ENCODE data around the gene LRRC40. TPM values are rescaled to one million over a fixed set of nuclear protein-coding genes. Genes with fewer than 3 reads are reported as not detected.

The LRRC40 gene
- total RNA-seq, 2 experiments from 2014 or later = 12.4 to 13.3 TPM

DNA sequence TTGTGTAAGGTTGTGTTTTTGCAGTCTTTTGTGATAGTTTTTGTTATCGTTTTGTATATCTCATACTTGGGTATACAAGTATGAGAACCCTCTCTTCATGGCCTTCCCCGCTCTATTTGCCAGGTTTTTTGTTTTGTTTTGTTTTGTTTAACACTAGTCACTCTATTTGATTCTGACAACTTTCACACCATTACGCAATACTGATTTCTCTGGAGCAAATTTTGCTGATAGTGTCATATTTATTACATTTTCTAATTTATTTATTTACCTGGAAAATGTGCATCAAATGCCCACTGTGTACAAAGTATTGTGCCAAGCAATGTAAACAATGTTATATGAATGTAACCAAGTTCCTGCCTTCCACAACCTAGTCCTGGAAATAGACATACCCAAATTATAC is 90.1 kb downstream of the LRRC40 start:
- H3K4me1 ChIP-seq (ENCODE audit: insufficient read depth, low read length) = no peaks in the 10 kb centered on the region
- no peak overlapping the region for H3K4me3 ChIP-seq (ENCODE audit: low read length)
- DNase-seq = no peak
- ChIA-PET CTCF (no interaction called here), POLR2A (no interaction called here)
- intact Hi-C loops (cut with DNase I, micrococcal nuclease) = no loop called here
- no peaks in the 10 kb centered on the region for H3K36me3 Mint-ChIP-seq (ENCODE audit: low read depth)
- no peak overlapping the region for H3K27ac Mint-ChIP-seq
- TF ChIP-seq, protein P1, sequence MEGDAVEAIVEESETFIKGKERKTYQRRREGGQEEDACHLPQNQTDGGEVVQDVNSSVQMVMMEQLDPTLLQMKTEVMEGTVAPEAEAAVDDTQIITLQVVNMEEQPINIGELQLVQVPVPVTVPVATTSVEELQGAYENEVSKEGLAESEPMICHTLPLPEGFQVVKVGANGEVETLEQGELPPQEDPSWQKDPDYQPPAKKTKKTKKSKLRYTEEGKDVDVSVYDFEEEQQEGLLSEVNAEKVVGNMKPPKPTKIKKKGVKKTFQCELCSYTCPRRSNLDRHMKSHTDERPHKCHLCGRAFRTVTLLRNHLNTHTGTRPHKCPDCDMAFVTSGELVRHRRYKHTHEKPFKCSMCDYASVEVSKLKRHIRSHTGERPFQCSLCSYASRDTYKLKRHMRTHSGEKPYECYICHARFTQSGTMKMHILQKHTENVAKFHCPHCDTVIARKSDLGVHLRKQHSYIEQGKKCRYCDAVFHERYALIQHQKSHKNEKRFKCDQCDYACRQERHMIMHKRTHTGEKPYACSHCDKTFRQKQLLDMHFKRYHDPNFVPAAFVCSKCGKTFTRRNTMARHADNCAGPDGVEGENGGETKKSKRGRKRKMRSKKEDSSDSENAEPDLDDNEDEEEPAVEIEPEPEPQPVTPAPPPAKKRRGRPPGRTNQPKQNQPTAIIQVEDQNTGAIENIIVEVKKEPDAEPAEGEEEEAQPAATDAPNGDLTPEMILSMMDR (IDR thresholded peaks at IDR 0.05) = no peak
- no peaks in the 10 kb centered on the region for H3K9me3 Mint-ChIP-seq
- no peak overlapping the region for H3K4me3 Mint-ChIP-seq
- no peak for ATAC-seq (ENCODE audit: poor library complexity)
- no peak overlapping the region for H3K27ac ChIP-seq (ENCODE audit: low read depth in 1 of 2, low read length in 2 of 2)
- no peaks in the 10 kb centered on the region for H3K9me3 ChIP-seq (ENCODE audit: control insufficient read depth in 1 of 2, insufficient read depth in 1 of 2, low read length in 2 of 2)
- H3K27me3 Mint-ChIP-seq = peaks cover 25% of the 10 kb centered on the region
- no peaks in the 10 kb centered on the region for H3K36me3 ChIP-seq (ENCODE audit: insufficient read depth, low read length)
- H3K27me3 ChIP-seq (ENCODE audit: control insufficient read depth in 1 of 2, insufficient read depth in 2 of 2, low read length in 2 of 2) = peaks cover 0 to 6% of the 10 kb centered on the region in 2 experiments
- H3K4me1 Mint-ChIP-seq (ENCODE audit: low read depth) = no peaks in the 10 kb centered on the region

DNA sequence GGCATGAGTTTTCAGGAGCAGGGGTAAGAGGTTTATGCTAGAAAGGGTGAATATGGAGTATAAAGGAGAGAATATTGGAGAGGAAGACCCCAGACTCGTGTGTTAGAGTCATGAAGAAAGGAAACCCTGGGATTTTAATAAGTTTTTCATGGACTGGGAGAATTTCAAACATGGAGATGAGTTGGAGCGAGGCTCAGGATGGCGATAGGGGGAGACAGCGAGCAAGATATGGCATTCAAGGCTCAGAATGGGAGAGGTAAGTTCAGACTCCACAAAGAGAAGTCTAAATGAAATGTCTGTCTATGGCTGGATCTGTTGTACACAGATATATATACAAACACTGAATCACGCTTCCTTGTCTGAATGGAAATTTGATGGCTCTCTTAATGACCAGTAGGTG is 92.5 kb downstream of the LRRC40 start:
- no peaks in the 10 kb centered on the region for H3K27me3 ChIP-seq (ENCODE audit: control insufficient read depth in 1 of 2, insufficient read depth in 2 of 2, low read length in 2 of 2)
- no peak overlapping the region for H3K4me3 Mint-ChIP-seq
- no peak overlapping the region for H3K27ac Mint-ChIP-seq
- H3K4me1 Mint-ChIP-seq (ENCODE audit: low read depth) = no peaks in the 10 kb centered on the region
- intact Hi-C loops (cut with DNase I, micrococcal nuclease) = no loop called here
- H3K27ac ChIP-seq (ENCODE audit: low read depth in 1 of 2, low read length in 2 of 2) = no peak overlapping the region
- no peak for DNase-seq
- TF ChIP-seq, protein P1 (IDR thresholded peaks at IDR 0.05) = no peak
- no peaks in the 10 kb centered on the region for H3K9me3 Mint-ChIP-seq
- CTCF ChIA-PET = interaction anchor here (0.9 kb wide), 1 partner anchor 30 kb away, joined by 3 read pairs; no protein-coding TSS in a partner anchor
- H3K4me3 ChIP-seq (ENCODE audit: low read length) = no peak overlapping the region
- no peak for ATAC-seq (ENCODE audit: poor library complexity)
- no peaks in the 10 kb centered on the region for H3K36me3 Mint-ChIP-seq (ENCODE audit: low read depth)
- no peaks in the 10 kb centered on the region for H3K4me1 ChIP-seq (ENCODE audit: insufficient read depth, low read length)
- H3K9me3 ChIP-seq (ENCODE audit: control insufficient read depth in 1 of 2, insufficient read depth in 1 of 2, low read length in 2 of 2) = no peaks in the 10 kb centered on the region
- POLR2A ChIA-PET = no interaction called here
- peaks cover 22% of the 10 kb centered on the region for H3K27me3 Mint-ChIP-seq
- no peaks in the 10 kb centered on the region for H3K36me3 ChIP-seq (ENCODE audit: insufficient read depth, low read length)

DNA sequence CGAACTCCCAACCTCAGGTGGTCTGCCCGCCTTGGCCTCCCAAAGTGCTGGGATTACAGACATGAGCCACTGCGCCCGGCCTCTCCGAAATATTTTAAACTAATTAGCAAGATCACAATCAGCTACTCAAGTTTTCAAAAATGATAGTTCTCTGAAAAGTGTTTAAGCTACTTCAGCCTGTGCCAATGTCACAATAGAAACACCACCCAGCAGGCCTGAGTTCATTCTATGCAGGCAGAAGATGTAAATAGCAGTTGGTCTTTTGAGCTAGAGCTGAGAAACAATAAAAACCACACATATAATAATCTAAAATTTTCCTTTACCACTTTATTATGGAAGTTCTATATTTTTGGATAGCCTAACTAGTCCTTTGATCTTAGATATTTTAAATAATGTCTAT is 96.1 kb downstream of the LRRC40 start:
- POLR2A ChIA-PET = no interaction called here
- ATAC-seq (ENCODE audit: poor library complexity) (no peak), DNase-seq (no peak)
- CTCF ChIA-PET = no interaction called here
- Histone ChIP-seq H3K4me1 (ENCODE audit: insufficient read depth, low read length) (no peaks in the 10 kb centered on the region), H3K36me3 (ENCODE audit: insufficient read depth, low read length) (no peaks in the 10 kb centered on the region), H3K9me3 (ENCODE audit: control insufficient read depth in 1 of 2, insufficient read depth in 1 of 2, low read length in 2 of 2) (no peaks in the 10 kb centered on the region), H3K27me3 (ENCODE audit: control insufficient read depth in 1 of 2, insufficient read depth in 2 of 2, low read length in 2 of 2) (peaks cover 0 to 5% of the 10 kb centered on the region in 2 experiments), H3K27ac (ENCODE audit: low read depth in 1 of 2, low read length in 2 of 2) (no peak overlapping the region), H3K4me3 (ENCODE audit: low read length) (no peak overlapping the region)
- H3K36me3 Mint-ChIP-seq (ENCODE audit: low read depth) = no peaks in the 10 kb centered on the region
- H3K4me3 Mint-ChIP-seq = no peak overlapping the region
- TF ChIP-seq, protein P1 (IDR thresholded peaks at IDR 0.05) = no peak
- no peak overlapping the region for H3K27ac Mint-ChIP-seq
- no peaks in the 10 kb centered on the region for H3K4me1 Mint-ChIP-seq (ENCODE audit: low read depth)
- H3K9me3 Mint-ChIP-seq = no peaks in the 10 kb centered on the region
- intact Hi-C loops (cut with DNase I, micrococcal nuclease) = no loop called here
- peaks cover 22% of the 10 kb centered on the region for H3K27me3 Mint-ChIP-seq
